ENCODE results near the gene UBAP2L.
"Not testable (repeated sequence)": the region's sequence is repeated elsewhere in the genome, so short reads cannot be mapped to it uniquely, and the experiment has no call there.

Gene UBAP2L

GRCh38 chr1:154192476-154192875 is 28.3 kb upstream of the UBAP2L start:
- TF ChIP-seq CTCF (IDR thresholded peaks at IDR 0.05; ENCODE audit: low read depth, low read length, missing control alignments), result no peak
- H3K27ac ChIP-seq, result no peak overlapping the region
- H3K36me3 ChIP-seq (replicated peaks), result no peaks in the 10 kb centered on the region
- H3K27me3 ChIP-seq (replicated peaks), result peaks cover 7% of the 10 kb centered on the region
- no peak overlapping the region for H3K4me3 ChIP-seq (ENCODE audit: low read depth, low read length)
- in situ Hi-C loops (cut with HindIII; ENCODE audit: low pct_ligation_motif_present, low sequenced_read_pairs), result no loop called here
- no peak for DNase-seq

DNA sequence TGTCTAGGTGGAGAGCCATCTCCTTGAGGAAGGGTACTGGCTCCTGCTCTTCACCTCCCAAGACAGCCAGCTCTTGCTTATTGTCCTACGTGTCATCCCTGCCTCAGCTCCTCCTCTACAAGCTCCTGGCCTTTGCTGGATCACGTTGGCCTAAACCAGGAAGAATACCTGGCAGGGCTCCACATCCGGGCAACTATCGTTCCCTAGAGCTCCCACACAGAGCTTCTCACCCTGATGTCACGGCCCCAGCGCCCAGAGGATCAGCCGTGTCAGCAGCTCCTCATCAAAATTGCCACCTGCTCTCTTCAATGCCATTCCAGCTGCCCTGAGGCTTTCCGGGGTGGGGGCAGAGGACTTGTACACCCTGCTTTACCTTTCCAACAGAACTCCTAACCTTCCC is 26.9 kb upstream of the UBAP2L start:
- Histone ChIP-seq H3K36me3 (replicated peaks) (no peaks in the 10 kb centered on the region), H3K4me3 (ENCODE audit: low read depth, low read length) (no peak overlapping the region), H3K27me3 (replicated peaks) (peaks cover 7% of the 10 kb centered on the region), H3K27ac (no peak overlapping the region)
- DNase-seq, result no peak
- in situ Hi-C loops (cut with HindIII; ENCODE audit: low pct_ligation_motif_present, low sequenced_read_pairs), result no loop called here
- TF ChIP-seq CTCF (IDR thresholded peaks at IDR 0.05; ENCODE audit: low read depth, low read length, missing control alignments), result no peak

- Histone ChIP-seq H3K27ac (no peak overlapping the region), H3K4me3 (ENCODE audit: low read depth, low read length) (no peak overlapping the region), H3K36me3 (replicated peaks) (no peaks in the 10 kb centered on the region), H3K27me3 (replicated peaks) (peaks cover 5% of the 10 kb centered on the region)
- peak; percentile 65 for DNase-seq
- in situ Hi-C loops (cut with HindIII; ENCODE audit: low pct_ligation_motif_present, low sequenced_read_pairs), result no loop called here
- TF ChIP-seq CTCF (IDR thresholded peaks at IDR 0.05; ENCODE audit: low read depth, low read length, missing control alignments), result peak; percentile 54
Measured at GRCh38 chr1:154198756-154199562, 21.8 kb upstream of the UBAP2L start.

DNA sequence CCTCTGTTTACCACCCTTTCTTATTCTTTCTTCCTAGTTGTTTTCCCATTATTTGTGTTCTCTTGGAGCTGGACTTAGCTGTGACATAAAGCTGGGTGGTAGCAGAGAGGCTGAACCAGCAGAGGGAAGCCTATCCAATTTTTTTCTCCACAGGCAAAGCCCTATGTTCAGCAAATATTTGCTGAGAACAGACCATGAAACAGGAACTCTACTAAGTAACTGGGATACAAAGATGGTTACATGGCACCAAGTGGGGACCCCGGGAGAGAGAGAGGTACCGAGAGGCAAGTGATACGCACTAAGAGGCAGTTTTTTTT is 21.2 kb upstream of the UBAP2L start:
- no peaks in the 10 kb centered on the region for H3K36me3 ChIP-seq (replicated peaks)
- DNase-seq, result no peak
- no peak overlapping the region for H3K4me3 ChIP-seq (ENCODE audit: low read depth, low read length)
- peak; percentile 55 for TF ChIP-seq CTCF (IDR thresholded peaks at IDR 0.05; ENCODE audit: low read depth, low read length, missing control alignments)
- H3K27ac ChIP-seq, result no peak overlapping the region
- no peaks in the 10 kb centered on the region for H3K27me3 ChIP-seq (replicated peaks)
- in situ Hi-C loops (cut with HindIII; ENCODE audit: low pct_ligation_motif_present, low sequenced_read_pairs), result no loop called here

DNA sequence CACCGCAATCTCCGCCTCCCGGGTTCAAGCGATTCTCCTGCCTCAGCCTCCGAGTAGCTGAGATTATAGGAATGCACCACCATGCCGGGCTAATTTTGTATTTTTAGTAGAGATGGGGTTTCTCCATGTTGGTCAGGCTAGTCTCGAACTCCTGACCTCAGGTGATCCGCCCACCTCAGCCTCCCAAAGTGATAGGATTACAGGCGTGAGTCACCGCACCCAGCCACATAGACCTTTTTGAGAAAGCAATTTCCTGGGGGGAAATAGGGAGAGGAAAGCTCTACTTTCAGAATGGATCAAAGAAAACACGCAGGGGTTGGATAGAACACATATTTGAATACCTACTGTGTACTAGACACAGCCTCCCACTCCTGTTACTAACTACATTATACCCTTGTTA is 15.0 kb upstream of the UBAP2L start:
- Histone ChIP-seq H3K27ac (peak overlapping the region; percentile 51), H3K36me3 (replicated peaks) (peaks cover 48% of the 10 kb centered on the region)
- H3K4me3 ChIP-seq (ENCODE audit: low read depth, low read length); in situ Hi-C loops (cut with HindIII; ENCODE audit: low pct_ligation_motif_present, low sequenced_read_pairs); H3K27me3 ChIP-seq (replicated peaks): not testable (repeated sequence)
- DNase-seq, result peak; percentile 8

GRCh38 chr1:154206196-154206595 is 14.6 kb upstream of the UBAP2L start, which contains the start of gene CFAP141:
TSS of gene CFAP141 (minus strand) at chr1:154206333. CDS start at chr1:154206307, 26 bp downstream.
- peak; percentile 30 for DNase-seq
- Histone ChIP-seq H3K27me3 (replicated peaks) (no peaks in the 10 kb centered on the region), H3K36me3 (replicated peaks) (peaks cover 51% of the 10 kb centered on the region), H3K4me3 (ENCODE audit: low read depth, low read length) (no peak within 1 kb of the TSS), H3K27ac (peak within 1 kb of the TSS; percentile 51)
- no peak for TF ChIP-seq CTCF (IDR thresholded peaks at IDR 0.05; ENCODE audit: low read depth, low read length, missing control alignments)
- in situ Hi-C loops (cut with HindIII; ENCODE audit: low pct_ligation_motif_present, low sequenced_read_pairs), result no loop called here
